ENCODE measurements around the gene CYFIP1. TPM values are rescaled to one million over a fixed set of nuclear protein-coding genes. Genes with fewer than 3 reads are reported as not detected.
A peak's percentile ranks its signal among the peaks of the same experiment; 100 is the strongest.
"Not testable (repeated sequence)": the region's sequence is repeated elsewhere in the genome, so short reads cannot be mapped to it uniquely, and the experiment has no call there.

The CYFIP1 gene
- total RNA-seq, 2 experiments from 2014 or later: 8.8 to 9.3 TPM

DNA sequence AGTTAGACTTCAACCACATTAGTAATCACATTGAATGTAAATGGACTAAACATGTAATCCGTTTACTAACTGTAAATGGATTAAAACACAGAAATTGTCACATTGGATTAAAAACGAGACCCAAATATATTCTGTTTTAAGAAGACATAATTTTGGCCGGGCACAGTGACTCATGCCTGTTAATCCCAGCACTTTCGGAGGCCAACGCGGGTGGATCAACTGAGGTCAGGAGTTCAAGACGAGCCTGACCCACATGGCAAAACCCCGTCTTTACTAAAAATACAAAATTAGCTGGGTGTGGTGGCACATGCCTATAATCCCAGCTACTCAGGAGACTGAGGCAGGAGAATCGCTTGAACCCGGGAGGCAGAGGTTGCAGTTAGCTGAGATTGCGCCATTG, 1.8 kb upstream of the CYFIP1 start:
- H3K4me3 Mint-ChIP-seq; POLR2A ChIA-PET; H3K9me3 Mint-ChIP-seq (ENCODE audit: insufficient read depth); DNase-seq; H3K27ac Mint-ChIP-seq; ATAC-seq; H3K36me3 Mint-ChIP-seq (ENCODE audit: low read depth): not testable (repeated sequence)
- CTCF ChIA-PET: interaction anchor here (1.5 kb wide), 1 partner anchor 55 kb away, joined by 3 read pairs; no protein-coding TSS in a partner anchor
- Mint-ChIP-seq H3K27me3 (ENCODE audit: low read depth) (peaks cover 21% of the 10 kb centered on the region), H3K4me1 (ENCODE audit: low read depth) (peaks cover 12% of the 10 kb centered on the region)

GRCh38 chr15:22981051-22981840, 1.1 kb upstream of the CYFIP1 start:
- ChIA-PET CTCF (interaction anchor here (1.5 kb wide), 1 partner anchor 55 kb away, joined by 3 read pairs; no protein-coding TSS in a partner anchor), POLR2A (no interaction called here)
- DNase-seq (no peak), ATAC-seq (no peak)
- peaks cover 12% of the 10 kb centered on the region for H3K4me1 Mint-ChIP-seq (ENCODE audit: low read depth)
- H3K9me3 Mint-ChIP-seq (ENCODE audit: insufficient read depth): no peaks in the 10 kb centered on the region
- no peaks in the 10 kb centered on the region for H3K36me3 Mint-ChIP-seq (ENCODE audit: low read depth)
- no peak overlapping the region for H3K27ac Mint-ChIP-seq
- peaks cover 21% of the 10 kb centered on the region for H3K27me3 Mint-ChIP-seq (ENCODE audit: low read depth)
- H3K4me3 Mint-ChIP-seq: peak overlapping the region; percentile 62

DNA sequence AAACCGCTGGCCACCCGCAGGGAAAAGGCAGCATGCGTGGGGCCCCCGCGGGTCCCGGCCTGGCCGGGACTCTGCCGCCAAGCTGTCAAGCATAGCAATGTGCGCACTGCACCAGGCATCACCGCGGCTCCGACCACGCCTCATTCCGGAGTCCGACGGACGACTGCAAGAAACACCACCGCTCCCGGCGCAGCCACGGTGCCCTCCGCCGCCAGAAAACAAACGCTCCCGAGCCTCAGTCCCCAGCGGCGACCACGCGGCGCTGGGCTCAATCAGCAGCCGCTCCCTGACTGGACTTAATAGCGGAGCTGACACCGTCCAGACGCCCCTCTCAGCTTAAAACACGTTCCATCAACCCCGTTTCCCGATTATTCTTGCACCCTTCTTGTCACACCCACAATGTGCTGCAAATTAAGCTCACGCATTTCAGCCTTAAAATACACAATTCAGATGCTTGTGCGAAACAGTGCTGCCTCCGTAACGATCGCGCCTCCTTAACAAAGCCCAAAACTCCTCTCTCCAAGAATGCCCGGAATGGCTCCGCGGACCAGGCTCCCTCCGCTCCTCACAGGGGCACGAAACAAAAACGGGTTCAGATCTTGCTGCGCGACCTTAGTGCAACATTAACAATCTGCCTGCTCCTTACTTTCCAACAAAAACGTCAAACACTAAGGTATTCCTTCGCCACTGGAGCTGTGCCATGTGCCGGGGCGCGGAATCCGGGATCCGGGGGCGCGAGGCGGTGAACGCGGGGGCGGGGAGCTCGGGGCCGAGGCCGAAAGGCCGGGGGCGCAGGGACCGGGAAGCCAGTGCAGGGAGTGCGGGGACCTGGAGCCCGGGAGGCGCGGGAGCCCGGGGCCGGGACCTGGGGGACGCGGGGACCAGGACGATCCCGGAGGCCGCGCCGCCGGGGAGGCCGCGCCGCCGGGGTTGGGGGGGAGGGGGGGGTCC, 655 bp downstream of the CYFIP1 start:
- DNase-seq (peak; percentile 45), ATAC-seq (peak; percentile 78)
- POLR2A ChIA-PET: no interaction called here
- CTCF ChIA-PET: interaction anchor here (1.1 kb wide), 1 partner anchor 56 kb away, joined by 3 read pairs; no protein-coding TSS in a partner anchor
- H3K36me3 Mint-ChIP-seq (ENCODE audit: low read depth): no peaks in the 10 kb centered on the region
- peaks cover 21% of the 10 kb centered on the region for H3K27me3 Mint-ChIP-seq (ENCODE audit: low read depth)
- peaks cover 15% of the 10 kb centered on the region for H3K4me1 Mint-ChIP-seq (ENCODE audit: low read depth)
- H3K4me3 Mint-ChIP-seq: peak overlapping the region; percentile 74
- no peaks in the 10 kb centered on the region for H3K9me3 Mint-ChIP-seq (ENCODE audit: insufficient read depth)
- H3K27ac Mint-ChIP-seq: no peak overlapping the region

DNA sequence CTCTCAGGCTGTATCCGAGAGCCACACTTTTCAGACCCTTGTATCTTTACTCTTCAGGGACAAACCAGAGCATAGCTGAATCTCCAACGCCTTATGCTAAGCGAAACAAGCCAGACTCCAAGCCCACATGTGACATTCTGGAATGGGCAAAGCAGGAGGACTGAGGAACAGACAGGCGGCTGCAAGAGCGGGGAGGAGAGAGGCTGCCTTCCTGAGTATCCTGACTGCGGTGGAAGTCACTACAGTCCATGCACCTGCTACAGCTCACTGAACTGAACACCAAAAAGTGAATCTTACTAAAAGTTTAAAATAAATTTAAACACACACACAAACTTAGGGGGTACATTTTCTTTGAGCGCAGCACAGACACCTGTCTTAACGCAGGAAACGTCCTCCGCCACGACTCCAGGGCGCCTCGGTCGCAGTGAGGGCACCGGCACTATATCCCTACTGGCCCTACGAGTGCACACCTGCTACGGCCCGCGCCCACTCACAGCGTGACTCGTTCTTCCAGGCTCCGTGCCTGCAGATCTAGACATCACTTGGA, 1.4 kb downstream of the CYFIP1 start:
- Mint-ChIP-seq H3K36me3 (ENCODE audit: low read depth) (no peaks in the 10 kb centered on the region), H3K4me1 (ENCODE audit: low read depth) (peaks cover 15% of the 10 kb centered on the region), H3K27me3 (ENCODE audit: low read depth) (peaks cover 21% of the 10 kb centered on the region), H3K9me3 (ENCODE audit: insufficient read depth) (no peaks in the 10 kb centered on the region), H3K27ac (no peak overlapping the region), H3K4me3 (peak overlapping the region; percentile 74)
- POLR2A ChIA-PET: no interaction called here
- ATAC-seq (peak; percentile 65), DNase-seq (peak; percentile 24)
- CTCF ChIA-PET: interaction anchor here (1.1 kb wide), 1 partner anchor 57 kb away, joined by 3 read pairs; no protein-coding TSS in a partner anchor

GRCh38 chr15:22974745-22975144, 5.4 kb downstream of the CYFIP1 start:
- Mint-ChIP-seq H3K4me3 (no peak overlapping the region), H3K27ac (no peak overlapping the region), H3K4me1 (ENCODE audit: low read depth) (peaks cover 15% of the 10 kb centered on the region), H3K36me3 (ENCODE audit: low read depth) (no peaks in the 10 kb centered on the region), H3K27me3 (ENCODE audit: low read depth) (peaks cover 19% of the 10 kb centered on the region), H3K9me3 (ENCODE audit: insufficient read depth) (peaks cover 6% of the 10 kb centered on the region)
- CTCF ChIA-PET: no interaction called here
- POLR2A ChIA-PET: no interaction called here
- ATAC-seq (no peak), DNase-seq (no peak)

- H3K27me3 Mint-ChIP-seq (ENCODE audit: low read depth): peaks cover 11% of the 10 kb centered on the region
- peaks cover 8% of the 10 kb centered on the region for H3K4me1 Mint-ChIP-seq (ENCODE audit: low read depth)
- POLR2A ChIA-PET: no interaction called here
- no peak overlapping the region for H3K4me3 Mint-ChIP-seq
- ATAC-seq (no peak), DNase-seq (no peak)
- H3K9me3 Mint-ChIP-seq (ENCODE audit: insufficient read depth): peaks cover 10% of the 10 kb centered on the region
- no peak overlapping the region for H3K27ac Mint-ChIP-seq
- no peaks in the 10 kb centered on the region for H3K36me3 Mint-ChIP-seq (ENCODE audit: low read depth)
- CTCF ChIA-PET: no interaction called here
Measured at GRCh38 chr15:22973987-22974386, 6.2 kb downstream of the CYFIP1 start.

DNA sequence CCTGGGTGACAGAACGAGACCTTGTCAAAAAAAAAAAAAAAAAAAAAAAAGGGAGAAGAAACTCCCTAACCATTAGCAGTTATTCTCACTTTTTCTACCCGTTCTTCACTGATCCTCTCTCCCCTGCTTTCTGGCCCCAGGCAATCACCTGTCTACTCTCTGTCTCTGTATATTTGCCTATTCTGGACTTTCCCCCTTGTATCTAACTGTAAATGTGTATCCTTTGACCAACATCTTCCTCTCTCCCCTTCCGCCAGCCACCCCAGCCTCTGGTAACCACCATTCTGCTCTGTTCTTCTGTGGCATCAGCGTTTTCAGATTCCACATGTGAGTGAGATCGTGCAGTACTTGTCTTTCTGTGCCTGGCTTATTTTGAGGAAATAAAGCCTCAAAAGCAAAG, 6.9 kb downstream of the CYFIP1 start:
- Mint-ChIP-seq H3K27ac (no peak overlapping the region), H3K27me3 (ENCODE audit: low read depth) (peaks cover 5% of the 10 kb centered on the region), H3K4me3 (no peak overlapping the region), H3K36me3 (ENCODE audit: low read depth) (no peaks in the 10 kb centered on the region), H3K4me1 (ENCODE audit: low read depth) (peaks cover 4% of the 10 kb centered on the region), H3K9me3 (ENCODE audit: insufficient read depth) (peaks cover 10% of the 10 kb centered on the region)
- ChIA-PET POLR2A (no interaction called here), CTCF (no interaction called here)
- ATAC-seq (no peak), DNase-seq (no peak)

DNA sequence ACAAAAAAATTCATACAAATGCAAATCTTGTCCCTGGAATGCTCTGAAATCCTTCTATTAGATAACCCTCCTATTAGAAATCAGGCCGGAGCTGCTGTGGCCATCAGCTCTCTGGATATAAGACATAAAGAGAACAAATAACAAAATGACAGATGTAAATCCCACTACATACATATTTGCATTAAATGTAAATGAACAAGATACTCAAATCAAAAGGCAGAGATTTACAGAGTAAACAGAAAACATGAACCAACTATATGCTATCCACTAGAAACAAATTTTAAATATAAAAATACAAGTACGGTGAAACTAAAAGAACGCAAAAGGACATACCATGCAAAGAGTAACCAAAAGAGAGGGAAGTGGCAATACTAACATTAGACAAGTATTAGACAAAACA, 10.7 kb downstream of the CYFIP1 start:
- H3K27ac Mint-ChIP-seq: no peak overlapping the region

GRCh38 chr15:22968366-22968765, 11.8 kb downstream of the CYFIP1 start:
- CTCF ChIA-PET: no interaction called here
- Mint-ChIP-seq H3K4me3 (no peak overlapping the region), H3K27ac (no peak overlapping the region), H3K36me3 (ENCODE audit: low read depth) (no peaks in the 10 kb centered on the region), H3K27me3 (ENCODE audit: low read depth) (peaks cover 1% of the 10 kb centered on the region), H3K4me1 (ENCODE audit: low read depth) (no peaks in the 10 kb centered on the region), H3K9me3 (ENCODE audit: insufficient read depth) (peaks cover 10% of the 10 kb centered on the region)
- DNase-seq (no peak), ATAC-seq (no peak)
- POLR2A ChIA-PET: no interaction called here

More for the DNA sequence above, 10.7 kb downstream of the CYFIP1 start:
- no peak for DNase-seq
- peaks cover 3% of the 10 kb centered on the region for H3K27me3 Mint-ChIP-seq (ENCODE audit: low read depth)
- H3K4me1 Mint-ChIP-seq (ENCODE audit: low read depth): no peaks in the 10 kb centered on the region
- ChIA-PET CTCF (no interaction called here), POLR2A (no interaction called here)
- H3K4me3 Mint-ChIP-seq: no peak overlapping the region
- ATAC-seq: no peak
- peaks cover 10% of the 10 kb centered on the region for H3K9me3 Mint-ChIP-seq (ENCODE audit: insufficient read depth)
- H3K36me3 Mint-ChIP-seq (ENCODE audit: low read depth): no peaks in the 10 kb centered on the region

GRCh38 chr15:22967084-22967770, 12.9 kb downstream of the CYFIP1 start:
- no peak for ATAC-seq
- no peaks in the 10 kb centered on the region for H3K4me1 Mint-ChIP-seq (ENCODE audit: low read depth)
- no peak for DNase-seq
- H3K36me3 Mint-ChIP-seq (ENCODE audit: low read depth): no peaks in the 10 kb centered on the region
- no peak overlapping the region for H3K27ac Mint-ChIP-seq
- no peaks in the 10 kb centered on the region for H3K27me3 Mint-ChIP-seq (ENCODE audit: low read depth)
- ChIA-PET POLR2A (no interaction called here), CTCF (no interaction called here)
- H3K9me3 Mint-ChIP-seq (ENCODE audit: insufficient read depth): peaks cover 10% of the 10 kb centered on the region
- H3K4me3 Mint-ChIP-seq: no peak overlapping the region

DNA sequence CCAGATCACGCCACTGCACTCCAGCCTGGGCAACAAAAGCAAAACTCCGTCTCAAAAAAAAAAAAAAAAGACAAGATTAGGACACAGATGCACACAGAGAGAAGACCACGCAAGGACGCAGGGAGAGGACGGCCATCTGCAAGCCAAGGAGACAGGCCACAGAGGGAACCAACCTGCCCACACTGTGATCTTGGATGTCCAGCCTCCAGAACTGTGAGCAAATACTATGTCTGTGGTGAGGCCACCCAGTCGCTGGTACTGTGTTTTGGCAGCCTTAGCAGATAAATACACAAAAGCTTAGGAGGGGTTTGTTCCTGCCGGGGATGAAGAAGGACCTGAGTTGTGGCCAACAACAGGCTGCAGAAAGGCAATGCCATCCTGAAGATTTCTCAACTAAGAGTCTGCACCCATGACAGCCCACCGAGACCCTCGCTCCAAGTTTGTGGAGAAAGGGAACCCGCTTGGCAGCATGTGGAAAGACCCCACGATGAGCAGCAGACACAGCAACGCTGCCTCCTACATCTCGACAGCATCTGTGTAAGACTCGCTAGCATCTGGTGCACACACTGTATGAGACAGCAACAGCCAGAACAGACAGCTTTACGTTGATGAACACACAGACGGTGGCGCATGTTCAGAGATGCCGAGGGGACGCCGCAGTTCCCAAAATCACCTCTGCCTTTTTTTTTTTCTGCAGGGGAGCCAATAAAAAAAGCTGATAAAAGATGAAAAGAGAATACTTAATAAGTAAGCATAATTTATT, 13.7 kb downstream of the CYFIP1 start:
- Mint-ChIP-seq H3K4me3 (no peak overlapping the region), H3K27ac (no peak overlapping the region), H3K9me3 (ENCODE audit: insufficient read depth) (peaks cover 10% of the 10 kb centered on the region), H3K27me3 (ENCODE audit: low read depth) (no peaks in the 10 kb centered on the region), H3K4me1 (ENCODE audit: low read depth) (no peaks in the 10 kb centered on the region), H3K36me3 (ENCODE audit: low read depth) (no peaks in the 10 kb centered on the region)
- DNase-seq (no peak), ATAC-seq (no peak)
- POLR2A ChIA-PET: no interaction called here
- CTCF ChIA-PET: no interaction called here
